ENCODE measurements around the gene CST11. TPM values are rescaled to one million over a fixed set of nuclear protein-coding genes. Genes with fewer than 3 reads are reported as not detected.

Gene CST11
- total and polyA plus RNA-seq, 2 donors from 2014 or later, result not detected

GRCh38 chr20:23449421-23449820 lies 3.3 kb downstream of the CST11 start:
- no peaks in the 10 kb centered on the region for H3K9me3 ChIP-seq (ENCODE audit: control insufficient read depth in 2 of 3, insufficient read depth in 1 of 3, low read length in 3 of 3)
- H3K4me3 ChIP-seq (ENCODE audit: low read length in 3 of 3), result no peak overlapping the region
- no peak overlapping the region for H3K9ac ChIP-seq (ENCODE audit: low read length in 3 of 3)
- no peaks in the 10 kb centered on the region for H3K36me3 ChIP-seq (ENCODE audit: control insufficient read depth in 2 of 3, insufficient read depth in 3 of 3, low read length in 3 of 3)
- no peak for DNase-seq
- H3K27ac ChIP-seq (ENCODE audit: low read depth in 2 of 2, low read length in 2 of 2), result no peak overlapping the region
- no peak for TF ChIP-seq CTCF (IDR thresholded peaks at IDR 0.05; ENCODE audit: borderline replicate concordance, extremely low read depth, insufficient read depth)
- intact Hi-C loops (cut with DNase I), result no loop called here
- no peaks in the 10 kb centered on the region for H3K27me3 ChIP-seq (ENCODE audit: control insufficient read depth, insufficient read depth, low read length)
- FAIRE-seq, result no peak
- H3K4me1 ChIP-seq (ENCODE audit: control insufficient read depth in 2 of 3, insufficient read depth in 2 of 3, low read depth in 1 of 3, low read length in 3 of 3), result no peaks in the 10 kb centered on the region

- H3K4me1 ChIP-seq (ENCODE audit: control insufficient read depth in 2 of 3, insufficient read depth in 2 of 3, low read depth in 1 of 3, low read length in 3 of 3), result no peaks in the 10 kb centered on the region
- intact Hi-C loops (cut with DNase I), result no loop called here
- no peaks in the 10 kb centered on the region for H3K36me3 ChIP-seq (ENCODE audit: control insufficient read depth in 2 of 3, insufficient read depth in 3 of 3, low read length in 3 of 3)
- no peaks in the 10 kb centered on the region for H3K9me3 ChIP-seq (ENCODE audit: control insufficient read depth in 2 of 3, insufficient read depth in 1 of 3, low read length in 3 of 3)
- H3K27me3 ChIP-seq (ENCODE audit: control insufficient read depth, insufficient read depth, low read length), result no peaks in the 10 kb centered on the region
- H3K4me3 ChIP-seq (ENCODE audit: low read length in 3 of 3), result no peak overlapping the region
- no peak for FAIRE-seq
- H3K27ac ChIP-seq (ENCODE audit: low read depth in 2 of 2, low read length in 2 of 2), result no peak overlapping the region
- TF ChIP-seq CTCF (IDR thresholded peaks at IDR 0.05; ENCODE audit: borderline replicate concordance, extremely low read depth, insufficient read depth), result no peak
- no peak for DNase-seq
- H3K9ac ChIP-seq (ENCODE audit: low read length in 3 of 3), result no peak overlapping the region
These were observed 4.5 kb downstream of the CST11 start for GRCh38 chr20:23448167-23448566.

GRCh38 chr20:23446505-23446904 lies 6.2 kb downstream of the CST11 start:
- peak in 2 of 5 donors; percentile 37 to 57 for DNase-seq
- H3K36me3 ChIP-seq (ENCODE audit: control insufficient read depth in 2 of 3, insufficient read depth in 3 of 3, low read length in 3 of 3), result no peaks in the 10 kb centered on the region
- H3K9ac ChIP-seq (ENCODE audit: low read length in 3 of 3), result no peak overlapping the region
- H3K27me3 ChIP-seq (ENCODE audit: control insufficient read depth, insufficient read depth, low read length), result no peaks in the 10 kb centered on the region
- no peak overlapping the region for H3K27ac ChIP-seq (ENCODE audit: low read depth in 2 of 2, low read length in 2 of 2)
- TF ChIP-seq CTCF (IDR thresholded peaks at IDR 0.05; ENCODE audit: borderline replicate concordance, extremely low read depth, insufficient read depth), result no peak
- no peaks in the 10 kb centered on the region for H3K4me1 ChIP-seq (ENCODE audit: control insufficient read depth in 2 of 3, insufficient read depth in 2 of 3, low read depth in 1 of 3, low read length in 3 of 3)
- no peak overlapping the region for H3K4me3 ChIP-seq (ENCODE audit: low read length in 3 of 3)
- intact Hi-C loops (cut with DNase I), result no loop called here
- H3K9me3 ChIP-seq (ENCODE audit: control insufficient read depth in 2 of 3, insufficient read depth in 1 of 3, low read length in 3 of 3), result no peaks in the 10 kb centered on the region
- no peak for FAIRE-seq

- FAIRE-seq, result no peak
- Histone ChIP-seq H3K4me3 (ENCODE audit: low read length in 3 of 3) (no peak overlapping the region), H3K9ac (ENCODE audit: low read length in 3 of 3) (no peak overlapping the region), H3K36me3 (ENCODE audit: control insufficient read depth in 2 of 3, insufficient read depth in 3 of 3, low read length in 3 of 3) (no peaks in the 10 kb centered on the region), H3K27ac (ENCODE audit: low read depth in 2 of 2, low read length in 2 of 2) (no peak overlapping the region), H3K9me3 (ENCODE audit: control insufficient read depth in 2 of 3, insufficient read depth in 1 of 3, low read length in 3 of 3) (no peaks in the 10 kb centered on the region), H3K27me3 (ENCODE audit: control insufficient read depth, insufficient read depth, low read length) (no peaks in the 10 kb centered on the region), H3K4me1 (ENCODE audit: control insufficient read depth in 2 of 3, insufficient read depth in 2 of 3, low read depth in 1 of 3, low read length in 3 of 3) (no peaks in the 10 kb centered on the region)
- intact Hi-C loops (cut with DNase I), result no loop called here
- DNase-seq, result no peak
- TF ChIP-seq CTCF (IDR thresholded peaks at IDR 0.05; ENCODE audit: borderline replicate concordance, extremely low read depth, insufficient read depth), result no peak
These were observed 7.0 kb downstream of the CST11 start for GRCh38 chr20:23445596-23446217.
